HG03460 (cell line): Measurements from ENCODE around the gene ZBTB8A.

Experiments
- ATAC-seq: cut with Tn5 transposase; IDR thresholded peaks from one replicate; pipeline ENCODE4 v1.9.1; 2021; ENCODE audit not compliant: unreplicated experiment

ZBTB8A gene

DNA sequence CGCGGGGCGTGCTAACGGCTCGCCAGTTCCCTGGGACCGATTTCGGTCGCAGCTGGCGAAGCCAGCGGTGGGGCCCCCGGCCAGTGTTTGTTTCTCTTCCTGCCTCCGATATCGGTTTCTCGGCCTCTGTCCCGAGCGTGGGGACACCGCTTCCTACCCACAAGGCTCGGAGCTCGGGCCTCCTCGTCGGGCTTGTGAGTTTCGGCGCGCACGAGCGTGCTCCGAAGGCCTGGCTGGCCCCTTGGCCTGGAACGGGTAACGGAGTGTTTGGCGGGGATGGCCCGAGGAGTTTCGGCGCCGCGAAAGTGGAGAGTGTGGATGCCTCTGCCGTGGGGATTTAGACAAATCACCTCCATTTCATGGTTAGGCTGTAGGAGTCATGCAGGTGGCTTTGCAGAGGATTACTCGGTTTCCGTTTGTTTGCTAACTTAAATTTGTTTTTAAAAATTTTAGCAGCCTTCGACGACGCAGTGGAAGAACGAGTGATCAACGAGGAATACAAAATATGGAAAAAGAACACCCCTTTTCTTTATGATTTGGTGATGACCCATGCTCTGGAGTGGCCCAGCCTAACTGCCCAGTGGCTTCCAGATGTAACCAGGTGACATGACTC is 112.3 kb downstream of the ZBTB8A start:
- peak; percentile 33 for ATAC-seq

GRCh38 chr1:32652244-32652962 is 113.2 kb downstream of the ZBTB8A start:
- ATAC-seq, result no peak
